DND-41 (cell line): ENCODE measurements around the gene FAM222B.
A peak's percentile ranks its signal among the peaks of the same experiment; 100 is the strongest.

Experiments
- ATAC-seq: fragments of 200-7000 bp; cut with Tn5 transposase; 3 replicates; pipeline ENCODE4 v1.9.1; 2021; ENCODE audit warnings: low read depth; ENCODE audit not compliant: insufficient read depth
- DNase-seq: peaks from one replicate; pipeline ENCODE4 v3.0.0-alpha.2; 2020
- H2AFZ ChIP-seq: 2 replicates; pipeline ENCODE4 v1.6.0; 2012; ENCODE audit warnings: low read depth, low read length
- H3K27ac ChIP-seq: 2 replicates; pipeline ENCODE4 v1.5.1; 2012; ENCODE audit warnings: low read length, inconsistent platforms
- H3K27me3 ChIP-seq: fragments of 200-600 bp; sonication (generic); 2 replicates; pipeline ENCODE4 v1.6.0; 2012; ENCODE audit warnings: low read length, mild to moderate bottlenecking, inconsistent platforms; ENCODE audit not compliant: insufficient read depth, poor library complexity
- H3K36me3 ChIP-seq: 2 replicates; pipeline ENCODE4 v1.5.1; 2012; ENCODE audit warnings: low read length, inconsistent platforms; ENCODE audit not compliant: insufficient read depth
- H3K4me1 ChIP-seq: 2 replicates; pipeline ENCODE4 v1.5.1; 2012; ENCODE audit warnings: mild to moderate bottlenecking, low read length; ENCODE audit not compliant: insufficient read depth
- H3K4me2 ChIP-seq: 2 replicates; pipeline ENCODE4 v1.6.0; 2012; ENCODE audit warnings: mild to moderate bottlenecking, moderate library complexity, low read length, inconsistent platforms; ENCODE audit not compliant: insufficient read depth
- H3K4me3 ChIP-seq, 2 experiments: fragments of 200-600 bp in 1 of 2; shearing (Covaris generic) in 1 of 2; 2 replicates each; pipeline ENCODE4 v1.5.1; 2012 to 2016; ENCODE audit warnings: inconsistent platforms in 2 of 2, low read length in 2 of 2, mild to moderate bottlenecking in 2 of 2, low read depth in 1 of 2, moderate library complexity in 1 of 2
- H3K79me2 ChIP-seq: 2 replicates; pipeline ENCODE4 v1.6.0; 2012; ENCODE audit warnings: low read length, inconsistent platforms; ENCODE audit not compliant: insufficient read depth
- H3K9ac ChIP-seq: 2 replicates; pipeline ENCODE4 v1.6.0; 2012; ENCODE audit warnings: low read depth, mild to moderate bottlenecking, inconsistent platforms, low read length, moderate library complexity
- H3K9me3 ChIP-seq: 2 replicates; pipeline ENCODE4 v1.5.1; 2012; ENCODE audit warnings: low read length, moderate library complexity, mild to moderate bottlenecking, inconsistent platforms; ENCODE audit not compliant: insufficient read depth, severe bottlenecking
- H4K20me1 ChIP-seq: 2 replicates; pipeline ENCODE4 v1.6.0; 2012; ENCODE audit warnings: low read length; ENCODE audit not compliant: insufficient read depth
- CTCF ChIP-seq: IDR thresholded peaks from 2 replicates; pipeline ENCODE4 v1.5.1; 2012; ENCODE audit warnings: borderline replicate concordance, low read length, moderate library complexity, mild to moderate bottlenecking; ENCODE audit not compliant: poor library complexity, severe bottlenecking; ENCODE audit errors: extremely low read depth
- EZH2 ChIP-seq: IDR thresholded peaks from 3 replicates; pipeline ENCODE4 v1.6.1; 2012; ENCODE audit warnings: borderline replicate concordance, low read depth, mild to moderate bottlenecking, moderate library complexity, low read length, inconsistent platforms; ENCODE audit not compliant: severe bottlenecking

The FAM222B gene

GRCh38 chr17:28854457-28855335, 12.1 kb upstream of the FAM222B start, which contains the start of gene ERAL1:
Gene ERAL1 (plus strand): TSS chr17:28855016. CDS start chr17:28855035, 19 bp downstream.
- peak within 1 kb of the TSS; percentile 74 for H3K27ac ChIP-seq

GRCh38 chr17:28853295-28853694, 10.7 kb upstream of the FAM222B start:
- H3K4me1 ChIP-seq, result peaks cover 21% of the 10 kb centered on the region
- peak overlapping the region; percentile 53; the same call in 1 of the 2 replicates for H2AFZ ChIP-seq
- H3K79me2 ChIP-seq, result peaks cover 15% of the 10 kb centered on the region
- peaks cover 13% of the 10 kb centered on the region for H3K36me3 ChIP-seq
- no peaks in the 10 kb centered on the region for H3K9me3 ChIP-seq
- no peak overlapping the region for H3K4me3 ChIP-seq
- H3K4me2 ChIP-seq, result no peak overlapping the region
- no peak overlapping the region for H3K9ac ChIP-seq
- no peak for ATAC-seq
- TF ChIP-seq EZH2 (no peak), CTCF (no peak)
- H4K20me1 ChIP-seq, result no peaks in the 10 kb centered on the region
- DNase-seq, result no peak
- H3K27ac ChIP-seq, result no peak overlapping the region
- no peaks in the 10 kb centered on the region for H3K27me3 ChIP-seq

More at GRCh38 chr17:28854457-28855335, 12.1 kb upstream of the FAM222B start, which contains the start of gene ERAL1:
- peak within 1 kb of the TSS; percentile 92 for H2AFZ ChIP-seq
- ATAC-seq (peak; percentile 100), DNase-seq (peak; percentile 90)
- peaks cover 15% of the 10 kb centered on the region for H3K79me2 ChIP-seq
- peak; percentile 22 for TF ChIP-seq CTCF
- TF ChIP-seq EZH2, result no peak
- peak within 1 kb of the TSS; percentile 78 to 82 for H3K4me3 ChIP-seq
- H3K27me3 ChIP-seq, result no peaks in the 10 kb centered on the region
- H3K4me1 ChIP-seq, result peaks cover 21% of the 10 kb centered on the region
- peak within 1 kb of the TSS; percentile 70 for H3K9ac ChIP-seq
- H3K9me3 ChIP-seq, result no peaks in the 10 kb centered on the region
- H3K36me3 ChIP-seq, result peaks cover 24% of the 10 kb centered on the region
- H3K4me2 ChIP-seq, result peak within 1 kb of the TSS; percentile 78
- no peaks in the 10 kb centered on the region for H4K20me1 ChIP-seq

DNA sequence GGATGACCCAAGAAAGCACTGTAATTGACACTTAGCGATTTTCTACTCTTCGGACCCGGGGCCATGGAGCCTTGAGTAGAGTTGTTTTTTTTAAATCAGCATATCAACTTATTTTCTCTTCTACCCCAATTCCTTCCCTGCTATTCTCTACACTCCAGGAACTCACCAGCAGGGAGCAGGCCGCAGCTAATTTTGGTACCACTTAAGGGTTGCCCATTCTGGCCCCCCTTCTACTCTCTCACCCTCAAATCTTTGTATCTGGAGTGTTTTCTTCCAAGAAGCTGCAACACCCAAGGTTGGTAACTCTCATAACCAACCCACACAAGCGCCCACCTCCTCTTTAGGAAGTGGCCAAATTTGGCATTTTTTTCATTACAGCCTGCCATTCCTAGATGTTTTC, 6.7 kb upstream of the FAM222B start:
- ATAC-seq, result peak; percentile 52; the same call in 1 of the 3 replicates
- Histone ChIP-seq H3K27ac (no peak overlapping the region), H2AFZ (no peak overlapping the region), H3K36me3 (no peaks in the 10 kb centered on the region), H3K9me3 (no peaks in the 10 kb centered on the region), H3K79me2 (no peaks in the 10 kb centered on the region), H3K4me2 (no peak overlapping the region), H4K20me1 (no peaks in the 10 kb centered on the region), H3K9ac (no peak overlapping the region), H3K4me3 (no peak overlapping the region), H3K4me1 (peaks cover 7% of the 10 kb centered on the region), H3K27me3 (no peaks in the 10 kb centered on the region)
- TF ChIP-seq CTCF (peak; percentile 21), EZH2 (no peak)
- no peak for DNase-seq
